ENCODE data around the gene NUDT16.

NUDT16 gene

GRCh38 chr3:131386429-131387165 is 5.0 kb downstream of the NUDT16 start:
- peak in 1 of 2 donors; percentile 19 for DNase-seq

- DNase-seq, result no peak
Measured at GRCh38 chr3:131387796-131388489, 6.4 kb downstream of the NUDT16 start.

DNA sequence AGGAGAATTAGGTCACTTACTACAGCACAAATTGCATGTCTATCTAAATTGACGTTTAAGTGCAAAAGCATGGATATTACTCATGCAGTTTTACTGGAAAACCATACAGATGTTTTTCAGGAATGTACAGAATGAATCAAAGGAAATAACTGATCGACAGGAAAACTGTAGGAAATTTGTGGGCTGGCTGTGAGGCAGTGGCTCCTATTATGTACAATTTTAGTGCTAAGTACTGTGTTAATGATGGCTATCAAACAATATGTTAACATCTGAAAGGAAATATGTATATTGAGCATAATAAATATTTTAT is 6.9 kb downstream of the NUDT16 start:
- no peak for DNase-seq

DNA sequence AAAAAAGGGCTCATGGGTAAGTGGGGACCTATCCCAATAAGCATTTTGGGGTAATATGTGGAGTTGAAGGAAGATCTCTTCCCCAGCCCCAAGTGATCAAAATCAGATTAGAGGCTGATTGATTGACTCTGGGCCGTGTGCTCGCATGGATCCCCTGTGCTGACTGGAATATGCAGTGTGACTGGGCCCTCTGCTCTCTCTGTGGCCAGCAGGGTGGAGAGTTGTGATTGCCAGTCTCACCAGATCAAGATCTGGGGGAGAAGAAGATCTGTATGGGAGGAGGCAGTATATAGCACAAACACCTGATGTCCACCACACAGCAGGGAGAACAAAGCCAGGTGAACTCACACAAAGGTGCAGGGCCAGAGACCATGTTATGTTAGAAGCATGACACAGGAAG is 8.8 kb downstream of the NUDT16 start:
- DNase-seq, result no peak

DNA sequence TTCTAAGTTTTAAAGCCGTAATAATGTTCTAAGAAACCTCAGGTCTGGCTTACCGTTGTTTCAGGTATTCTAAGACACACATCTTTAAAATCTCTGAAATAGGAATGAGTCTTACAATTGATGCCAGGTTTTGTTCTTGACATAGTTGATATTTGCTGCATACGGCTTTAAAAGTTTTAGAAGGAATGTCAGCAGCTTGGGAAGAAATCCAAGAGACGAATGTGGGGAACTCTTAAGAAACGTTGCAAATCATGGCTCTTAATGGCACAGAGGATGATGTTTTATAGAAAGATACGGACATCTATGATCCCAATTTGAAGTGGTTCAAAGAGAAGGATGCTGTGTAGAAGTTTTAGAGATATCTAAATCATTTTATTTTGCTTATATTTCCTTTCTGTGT is 11.5 kb downstream of the NUDT16 start:
- no peak for DNase-seq

DNA sequence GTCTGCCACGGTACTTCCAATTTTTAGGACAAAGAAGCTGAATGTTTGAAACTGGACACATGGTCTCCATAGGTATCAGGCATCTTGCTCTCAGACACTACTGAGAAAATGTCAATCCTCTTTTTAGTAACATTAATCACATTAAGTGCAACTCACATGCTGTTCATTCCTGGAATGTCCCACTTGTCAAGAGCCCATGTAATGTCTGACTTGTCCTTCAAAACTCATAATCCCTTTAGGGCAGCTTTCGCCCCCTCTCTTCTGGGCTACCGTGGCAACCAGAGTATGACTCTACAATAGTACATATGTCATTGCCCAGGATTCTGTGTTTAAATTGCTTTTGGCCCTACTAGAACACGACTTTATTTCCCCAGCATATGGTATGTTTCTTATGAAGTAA is 12.3 kb downstream of the NUDT16 start:
- DNase-seq, result no peak

DNA sequence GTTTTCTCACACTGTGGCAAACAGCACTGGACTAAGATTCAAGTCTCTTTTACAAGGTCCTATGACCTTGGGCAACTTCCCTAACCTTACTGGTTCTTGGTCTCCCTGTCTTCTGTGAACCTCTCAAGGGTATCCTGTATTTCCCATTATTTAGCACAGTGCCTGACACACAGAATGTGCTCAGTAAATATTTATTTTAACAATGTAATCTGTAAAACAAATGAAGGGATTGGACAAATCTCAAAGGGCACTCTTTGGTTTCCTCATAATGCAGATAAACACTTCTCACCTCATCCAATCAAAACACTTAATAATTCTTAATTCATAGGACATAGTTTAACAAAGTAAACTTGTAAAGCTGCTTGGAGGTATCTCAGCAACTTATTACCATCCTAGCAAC is 12.8 kb downstream of the NUDT16 start:
- no peak for DNase-seq

- no peak for DNase-seq
Measured at GRCh38 chr3:131396170-131396569, 14.6 kb downstream of the NUDT16 start.

- DNase-seq, result no peak
Measured at GRCh38 chr3:131397889-131398288, 16.3 kb downstream of the NUDT16 start.

- no peak for DNase-seq
Measured at GRCh38 chr3:131401978-131402377, 20.4 kb downstream of the NUDT16 start.

DNA sequence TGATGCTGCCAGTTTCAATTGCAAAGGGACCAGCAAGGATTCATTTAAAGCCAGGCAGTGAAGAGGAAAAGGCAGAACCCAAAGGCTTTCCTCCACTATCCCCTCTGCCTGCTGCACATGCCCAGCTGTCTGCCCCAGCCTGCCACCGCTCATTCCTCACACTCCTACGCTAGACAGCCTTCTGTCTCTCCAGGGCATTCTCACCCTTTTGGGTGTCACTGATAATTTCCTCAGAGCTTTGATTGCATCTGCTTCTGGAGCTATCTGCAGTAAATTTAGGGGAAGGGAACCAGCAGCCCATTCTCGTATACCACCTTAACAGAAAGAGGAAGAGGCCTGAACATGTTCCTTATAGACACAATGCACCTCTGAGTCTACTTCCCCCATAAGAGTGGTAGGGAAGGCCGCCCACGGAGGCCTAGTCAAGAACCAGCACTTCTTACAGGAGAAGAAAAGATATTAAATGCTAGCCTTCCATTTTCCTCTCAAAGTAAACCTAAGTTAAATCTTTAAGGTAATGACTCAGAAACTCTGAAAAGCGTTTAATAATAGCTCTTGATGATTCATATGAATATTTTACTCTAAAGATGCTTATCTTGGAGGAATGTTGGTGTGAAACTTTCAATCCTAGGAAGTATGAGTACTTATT is 20.9 kb downstream of the NUDT16 start:
- DNase-seq, result no peak

- no peak for DNase-seq
Measured at GRCh38 chr3:131403216-131403895, 21.8 kb downstream of the NUDT16 start.

DNA sequence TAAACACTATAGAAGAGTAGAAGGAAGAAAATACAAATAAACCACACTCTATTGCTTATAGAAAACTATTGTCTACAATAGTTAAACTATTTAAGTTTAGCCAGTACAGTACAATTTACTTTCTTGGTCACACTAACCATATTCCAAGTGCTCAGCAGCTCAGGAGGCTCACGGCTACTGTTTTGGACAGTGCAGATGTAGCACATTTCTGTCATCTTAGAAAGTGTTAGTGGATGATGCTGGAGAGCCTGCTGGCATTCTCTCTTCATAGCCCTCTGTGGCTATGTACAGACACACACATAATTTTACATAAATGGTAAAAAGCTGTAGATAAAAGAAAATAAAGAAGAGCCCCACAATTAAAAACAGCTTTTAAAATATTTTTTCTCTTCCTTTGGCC is 23.8 kb downstream of the NUDT16 start:
- no peak for DNase-seq

DNA sequence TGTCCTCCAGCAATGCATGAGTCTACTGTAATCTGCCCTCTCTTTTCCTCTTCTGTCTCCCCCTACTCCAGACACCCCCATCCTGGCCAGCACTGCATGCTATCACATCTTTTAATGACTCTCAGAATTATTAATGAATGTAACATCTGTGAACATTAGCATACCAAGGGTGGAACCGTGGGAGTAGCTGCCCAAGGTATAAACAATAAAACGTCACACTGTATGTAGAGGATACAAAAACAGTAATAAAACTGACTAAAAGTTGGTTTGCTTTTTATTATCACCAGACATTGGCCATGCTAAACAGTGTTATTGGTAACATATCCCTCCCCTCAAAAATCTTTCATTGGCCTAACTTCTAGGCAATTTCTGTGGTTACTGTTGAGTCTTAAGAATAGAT is 24.7 kb downstream of the NUDT16 start:
- no peak for DNase-seq

DNA sequence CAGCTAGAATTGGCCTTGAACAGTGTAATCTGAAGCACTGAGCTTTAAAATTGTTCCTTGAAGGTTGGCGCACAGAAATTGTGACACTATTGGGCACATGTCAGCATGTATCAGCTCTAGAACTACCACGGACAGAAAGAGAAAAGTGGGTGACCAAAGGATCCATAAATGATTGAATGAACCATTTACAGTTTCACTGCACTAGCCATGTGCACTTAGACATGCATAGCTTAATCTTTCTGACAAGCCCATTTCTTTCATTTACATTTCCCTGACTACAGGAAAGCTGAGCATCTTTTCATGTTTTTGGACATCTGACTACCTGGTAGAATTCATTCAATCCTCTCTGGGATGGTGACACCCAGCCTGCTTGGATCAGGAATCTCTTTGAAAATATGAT is 36.2 kb downstream of the NUDT16 start:
- no peak for DNase-seq

DNA sequence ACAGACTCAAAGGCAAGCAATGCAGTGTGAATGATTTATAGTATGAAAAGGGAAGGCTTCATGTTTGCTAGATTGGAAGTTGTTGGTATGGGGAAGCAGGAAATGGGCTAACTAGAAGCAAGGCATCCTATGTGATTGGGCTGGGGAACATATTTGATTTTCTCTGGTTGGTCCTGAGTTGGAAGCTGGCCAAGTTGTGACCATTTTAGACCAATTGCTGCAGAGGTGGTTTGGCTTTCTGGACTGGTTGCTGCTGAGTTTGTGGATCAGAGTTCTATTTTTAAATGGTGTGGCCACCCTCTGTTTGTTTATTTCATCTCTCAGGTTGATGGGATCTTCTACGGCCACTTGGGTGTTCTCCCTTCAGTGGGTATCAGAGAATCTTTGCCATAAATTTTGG is 39.7 kb downstream of the NUDT16 start:
- DNase-seq, result no peak

GRCh38 chr3:131421957-131422498 is 40.5 kb downstream of the NUDT16 start:
- DNase-seq, result no peak

DNA sequence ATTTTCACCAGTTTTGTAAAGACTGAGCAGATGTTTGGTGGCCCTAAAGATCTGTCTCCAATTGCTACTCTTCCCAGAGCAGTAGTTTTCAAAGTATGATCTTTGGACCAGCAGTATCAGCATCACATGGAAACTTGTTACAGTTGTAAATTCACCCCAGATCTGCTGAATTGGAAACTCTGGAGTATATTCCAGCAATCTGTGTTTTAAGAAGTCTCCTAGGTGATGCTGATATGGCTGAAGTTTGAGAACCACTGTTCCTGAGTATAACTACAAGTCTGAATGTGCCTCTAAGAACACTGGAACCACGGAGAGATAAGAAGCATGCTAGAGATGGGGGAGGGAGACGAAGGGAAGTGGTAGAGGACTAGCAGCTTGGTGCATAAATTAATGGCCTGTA is 45.7 kb downstream of the NUDT16 start:
- DNase-seq, result no peak

DNA sequence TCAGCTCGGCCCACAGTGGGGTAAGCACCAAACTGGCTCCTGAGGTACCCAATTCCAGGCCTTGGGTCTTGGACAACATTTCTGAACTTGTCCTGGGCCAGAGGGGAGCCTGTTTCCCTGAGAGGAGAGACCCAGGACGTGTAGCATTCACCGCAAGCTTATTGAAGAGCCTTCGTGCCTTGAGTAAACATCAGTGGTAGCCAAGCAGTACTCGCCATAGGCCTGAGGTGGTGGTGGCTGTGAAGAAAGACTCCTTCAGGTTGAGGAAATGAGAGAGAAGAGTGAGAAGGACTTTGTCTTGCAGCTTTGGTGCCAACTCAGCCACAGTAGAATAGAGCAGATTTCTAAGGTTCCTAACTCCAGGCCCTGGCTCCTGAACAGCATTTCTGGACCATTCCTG is 50.2 kb downstream of the NUDT16 start:
- no peak for DNase-seq

GRCh38 chr3:131432441-131432840 is 50.9 kb downstream of the NUDT16 start:
- DNase-seq, result no peak

GRCh38 chr3:131435000-131435399 is 53.4 kb downstream of the NUDT16 start:
- no peak for DNase-seq

Measured in stimulated activated CD4-positive, alpha-beta T cell treated with anti-CD3 and anti-CD28 coated beads, Interleukin-2, amount 100 ng/mL, for 24 hours (primary cell).